ENCODE measurements around the gene RALGPS2.

GRCh38 chr1:178733972-178734371 lies 8.9 kb downstream of the RALGPS2 start:
- TF ChIP-seq EZH2 (IDR thresholded peaks at IDR 0.05) (no peak), POLR2AphosphoS5 (IDR thresholded peaks at IDR 0.05; ENCODE audit: borderline replicate concordance, low read depth, low read length) (no peak)

Measured in SK-N-MC (cell line).